A673 (cell line): ENCODE data around the gene SMC3.

Experiments
- CTCF ChIP-seq: fragments of 300-800, 200-600 bp; sonication (generic); conservative IDR thresholded peaks from 2 replicates; pipeline ENCODE4 v1.5.1; 2017; ENCODE audit warnings: low read depth, mild to moderate bottlenecking, antibody characterized with exemption, low read length, moderate library complexity, mixed read lengths
- EZH2 ChIP-seq: fragments of 200-600 bp; sonication (generic); IDR thresholded peaks from 2 replicates; pipeline ENCODE4 v1.6.1; 2017; ENCODE audit warnings: borderline replicate concordance, low read depth, mild to moderate bottlenecking, mixed read lengths, antibody characterized with exemption, low read length; ENCODE audit not compliant: poor library complexity, severe bottlenecking

GRCh38 chr10:110651044-110651958 lies 83.8 kb downstream of the SMC3 start:
- no peak for TF ChIP-seq CTCF
- TF ChIP-seq EZH2: no peak
